Measurements from ENCODE around the gene CHD1L.
"Not testable (repeated sequence)": the region's sequence is repeated elsewhere in the genome, so short reads cannot be mapped to it uniquely, and the experiment has no call there.

Gene CHD1L

DNA sequence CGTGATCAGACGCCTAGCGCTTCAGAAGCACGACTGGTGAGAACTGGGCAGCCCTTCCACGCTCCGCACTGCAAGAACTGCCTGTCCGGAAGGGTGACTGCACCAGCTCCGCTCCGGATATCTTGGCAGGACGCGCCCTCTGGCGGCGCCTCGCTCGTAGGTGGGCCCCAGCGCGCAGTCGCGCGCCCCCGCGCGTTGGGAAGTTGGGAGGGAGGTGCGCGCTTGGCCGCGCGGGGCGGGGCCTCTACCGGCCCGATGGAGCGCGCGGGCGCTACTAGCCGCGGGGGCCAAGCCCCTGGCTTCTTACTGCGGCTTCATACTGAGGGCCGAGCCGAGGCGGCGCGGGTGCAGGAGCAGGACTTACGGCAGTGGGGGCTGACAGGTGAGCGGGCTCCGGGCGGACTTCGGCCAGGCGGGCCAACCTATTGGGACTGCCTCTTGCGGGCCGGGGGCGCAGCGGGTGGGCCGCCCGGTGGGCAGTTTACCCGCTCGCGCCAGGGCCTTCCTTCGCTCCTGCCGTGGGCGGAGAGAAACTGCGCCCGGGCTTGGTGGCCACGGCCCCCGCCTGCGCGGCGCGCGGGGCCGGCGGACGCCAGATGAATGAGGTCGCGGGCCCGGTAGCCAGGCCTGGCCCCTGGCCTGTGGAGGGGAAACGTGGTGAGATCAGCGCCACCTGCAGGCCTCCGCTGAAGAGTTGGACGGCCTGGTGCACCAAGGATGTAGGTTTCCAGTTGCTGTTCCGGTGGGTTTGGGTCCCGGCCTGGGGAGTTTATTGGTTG, at the start of gene CHD1L:
Gene CHD1L, plus strand, starts transcription at position 236 of the 779 bp plus-strand sequence. Its CDS starts 20 bp downstream, at position 256.
- DNase-seq (ENCODE audit: low read depth): peak; percentile 94

DNA sequence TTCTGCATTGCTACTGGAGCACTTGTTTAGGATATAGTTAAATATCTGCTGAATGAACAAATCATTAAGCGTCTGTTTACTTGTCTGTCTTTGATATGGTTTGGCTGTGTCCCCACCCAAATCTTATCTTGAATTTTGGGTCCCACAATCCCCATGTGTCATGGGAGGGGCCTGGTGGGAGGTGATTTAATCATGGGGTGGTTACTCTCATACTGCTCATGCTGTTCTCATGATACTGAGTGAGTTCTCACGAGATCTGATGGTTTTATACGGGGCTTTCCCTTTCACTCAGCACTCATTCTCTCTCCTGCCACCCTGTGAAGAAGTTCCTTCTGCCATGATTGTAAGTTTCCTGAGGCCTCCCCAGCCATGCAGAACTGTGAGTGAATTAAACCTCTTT, 45.2 kb upstream of the CHD1L start:
- not testable (repeated sequence) for DNase-seq (ENCODE audit: low read depth)

DNA sequence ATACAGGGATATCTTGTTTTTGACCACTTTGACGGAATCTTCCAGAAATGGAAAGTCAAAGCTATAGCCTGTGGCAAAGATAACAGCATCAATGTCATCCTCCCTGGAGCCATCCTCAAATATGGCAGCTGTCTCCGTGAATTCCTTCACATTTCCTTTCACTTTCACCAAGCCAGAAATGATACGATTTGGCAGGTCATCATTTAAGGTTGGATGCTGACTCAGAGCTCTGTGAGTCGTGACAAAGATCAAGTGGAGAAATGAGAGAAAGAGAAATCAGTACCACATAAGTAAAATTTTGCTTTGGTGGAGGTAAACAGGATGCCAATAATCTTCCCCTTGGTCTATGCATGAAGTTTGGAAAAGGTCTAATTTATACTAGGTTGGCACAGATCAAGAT, 41.2 kb upstream of the CHD1L start:
- DNase-seq (ENCODE audit: low read depth): no peak

- DNase-seq (ENCODE audit: low read depth): no peak
Observed at GRCh38 chr1:147201786-147202185, 40.7 kb upstream of the CHD1L start.

DNA sequence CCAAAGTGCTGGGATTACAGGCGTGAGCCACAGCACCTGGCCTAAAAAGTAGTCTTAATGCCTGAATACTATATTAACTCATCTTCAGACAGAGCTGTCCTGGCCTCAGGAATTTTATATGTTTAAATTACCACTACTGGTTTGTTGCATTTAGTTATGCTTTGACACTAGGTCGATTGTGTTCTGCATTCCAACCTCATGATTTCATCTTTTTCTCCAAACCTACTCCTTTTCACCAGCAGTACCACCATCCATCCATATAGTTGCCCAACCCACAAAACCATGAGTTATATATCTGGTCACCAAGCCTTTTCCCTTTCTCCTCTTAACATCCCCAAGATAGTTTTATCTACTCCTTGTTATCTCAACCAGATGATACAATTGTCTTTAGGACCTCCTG, 39.9 kb upstream of the CHD1L start:
- DNase-seq (ENCODE audit: low read depth): no peak

DNA sequence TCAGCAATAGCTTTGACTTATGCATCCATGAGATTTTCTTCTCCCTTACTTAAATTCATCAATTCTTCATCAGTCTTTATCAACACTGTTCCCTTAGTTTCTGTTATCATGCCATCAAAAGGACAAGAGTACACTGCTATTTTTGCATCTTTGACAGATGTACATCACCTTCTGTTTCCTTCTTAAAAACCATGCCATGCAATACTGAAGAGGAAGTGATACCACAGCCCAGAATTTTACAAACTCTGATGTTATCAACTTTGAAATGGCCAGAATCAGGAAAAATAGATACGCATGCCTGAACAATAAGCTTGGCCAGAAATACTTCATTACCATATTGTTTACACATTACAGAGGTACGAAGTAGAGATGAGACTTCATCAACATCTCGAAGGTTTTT, 38.4 kb upstream of the CHD1L start:
- DNase-seq (ENCODE audit: low read depth): no peak

GRCh38 chr1:147207192-147207591, 35.3 kb upstream of the CHD1L start:
- no peak for DNase-seq (ENCODE audit: low read depth)

DNA sequence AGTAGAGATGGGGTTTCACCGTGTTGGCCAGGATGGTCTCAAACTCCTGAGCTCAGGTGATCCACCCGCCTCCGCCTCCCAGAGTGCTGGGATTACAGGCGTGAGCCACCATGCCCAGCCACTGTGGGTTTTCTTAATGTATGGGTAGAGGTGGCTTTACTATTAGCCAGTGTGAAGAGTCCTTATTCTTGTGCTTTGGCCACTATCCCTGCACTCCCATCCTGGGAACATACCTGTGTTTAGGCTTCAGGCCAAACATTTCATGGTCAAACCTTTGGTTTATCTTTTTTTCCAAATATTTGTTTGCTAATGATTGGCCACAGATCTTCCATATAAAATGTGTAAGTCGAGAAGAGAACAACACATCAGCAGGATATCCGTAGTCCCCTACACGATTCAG, 33.9 kb upstream of the CHD1L start:
- DNase-seq (ENCODE audit: low read depth): no peak

GRCh38 chr1:147209825-147210821, 32.4 kb upstream of the CHD1L start:
- no peak for DNase-seq (ENCODE audit: low read depth)

DNA sequence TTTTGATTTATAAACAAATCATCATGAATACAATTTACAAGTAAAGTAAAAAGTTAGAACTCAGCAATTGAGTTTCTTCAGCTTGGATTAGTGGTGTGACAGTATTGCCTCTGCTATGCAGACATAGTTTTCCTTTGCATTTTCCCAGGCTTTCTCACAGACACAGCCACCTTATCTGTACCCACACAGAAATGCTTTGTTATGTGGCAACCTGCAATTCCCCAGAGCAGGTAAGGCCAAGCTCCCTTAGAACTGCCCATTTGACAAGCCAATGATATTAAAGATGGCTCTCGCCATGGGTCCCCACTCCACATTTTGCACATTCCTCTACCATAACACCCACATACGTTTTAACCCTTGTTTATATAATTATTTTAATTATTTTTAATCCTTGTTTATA, 31.5 kb upstream of the CHD1L start:
- DNase-seq (ENCODE audit: low read depth): no peak

GRCh38 chr1:147211577-147211976, 30.9 kb upstream of the CHD1L start:
- no peak for DNase-seq (ENCODE audit: low read depth)

DNA sequence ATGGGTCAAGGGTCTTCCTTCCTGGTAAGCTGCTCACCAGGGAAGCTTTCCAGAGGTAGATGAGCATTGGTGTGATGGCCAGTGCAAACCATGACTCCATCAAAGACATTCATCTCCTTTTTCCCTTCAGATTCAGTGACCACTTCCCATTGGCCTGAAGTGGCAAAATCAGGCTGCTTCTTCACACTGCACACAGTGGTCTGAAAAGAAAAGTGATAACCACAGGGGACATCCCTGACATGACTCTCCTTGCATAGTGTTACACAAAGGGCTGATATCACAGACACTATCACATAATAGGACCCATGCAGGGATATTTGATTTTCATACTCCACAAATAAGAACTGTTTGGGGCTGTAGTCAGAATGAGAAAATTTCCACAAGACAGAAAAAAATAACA, 29.2 kb upstream of the CHD1L start:
- no peak for DNase-seq (ENCODE audit: low read depth)

DNA sequence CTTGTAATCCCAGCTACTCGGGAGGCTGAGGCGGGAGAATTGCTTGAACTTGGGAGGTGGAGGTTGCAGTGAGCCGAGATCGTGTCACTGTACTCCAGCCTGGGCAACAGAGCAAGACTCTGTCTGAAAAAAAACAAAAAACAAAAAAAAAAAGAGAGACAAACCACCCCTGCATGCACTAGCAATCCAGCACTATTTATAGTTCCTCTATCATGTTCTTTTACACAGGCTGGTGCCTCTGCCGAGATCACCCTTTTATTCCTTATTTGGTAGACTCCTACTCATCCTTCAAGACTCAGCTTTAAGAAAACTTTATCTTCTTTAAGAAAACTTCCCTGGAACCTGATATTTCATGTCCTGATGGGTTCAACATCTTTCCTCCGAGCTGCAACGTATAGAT, 28.2 kb upstream of the CHD1L start:
- DNase-seq (ENCODE audit: low read depth): no peak

- DNase-seq (ENCODE audit: low read depth): no peak
Observed at GRCh38 chr1:147214842-147215539, 27.5 kb upstream of the CHD1L start.

DNA sequence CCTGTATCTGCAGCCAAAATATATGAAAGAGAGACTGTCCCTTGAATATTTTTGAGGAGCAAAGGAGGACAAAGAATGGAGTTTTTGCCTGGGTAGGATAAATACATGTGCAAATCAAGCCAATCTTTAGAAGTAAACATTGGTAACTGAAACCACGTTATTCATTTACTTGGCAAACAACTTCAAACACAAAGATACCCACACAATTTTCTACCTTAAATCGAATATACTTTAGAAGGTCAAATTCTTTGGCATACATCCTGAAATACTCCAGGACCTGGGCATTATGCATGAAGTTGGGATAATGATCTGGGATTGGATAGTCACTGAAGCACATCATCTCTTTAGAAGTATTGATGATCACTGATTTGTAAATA, 27.0 kb upstream of the CHD1L start:
- DNase-seq (ENCODE audit: low read depth): no peak

GRCh38 chr1:147216124-147216523, 26.4 kb upstream of the CHD1L start:
- DNase-seq (ENCODE audit: low read depth): no peak

- DNase-seq (ENCODE audit: low read depth): no peak
Observed at GRCh38 chr1:147217141-147217540, 25.3 kb upstream of the CHD1L start.

DNA sequence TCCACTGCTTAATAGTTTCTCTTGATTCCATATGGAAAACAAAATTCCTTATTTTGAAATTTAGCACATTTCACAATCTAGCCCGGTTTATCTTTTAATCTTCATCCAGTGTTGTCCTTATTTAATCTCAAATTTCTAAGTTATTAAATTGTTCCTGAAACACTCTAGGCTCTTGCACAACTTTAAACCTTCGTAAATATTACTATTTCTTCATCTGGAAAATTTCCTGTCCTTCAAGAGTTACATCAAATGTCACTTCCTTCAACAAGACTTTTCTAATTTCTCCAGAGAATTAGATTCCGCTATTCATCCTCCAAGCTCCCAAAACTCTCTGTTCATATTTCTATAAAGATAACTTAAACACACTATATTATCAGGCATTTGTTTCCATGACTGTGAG, 23.9 kb upstream of the CHD1L start:
- no peak for DNase-seq (ENCODE audit: low read depth)

DNA sequence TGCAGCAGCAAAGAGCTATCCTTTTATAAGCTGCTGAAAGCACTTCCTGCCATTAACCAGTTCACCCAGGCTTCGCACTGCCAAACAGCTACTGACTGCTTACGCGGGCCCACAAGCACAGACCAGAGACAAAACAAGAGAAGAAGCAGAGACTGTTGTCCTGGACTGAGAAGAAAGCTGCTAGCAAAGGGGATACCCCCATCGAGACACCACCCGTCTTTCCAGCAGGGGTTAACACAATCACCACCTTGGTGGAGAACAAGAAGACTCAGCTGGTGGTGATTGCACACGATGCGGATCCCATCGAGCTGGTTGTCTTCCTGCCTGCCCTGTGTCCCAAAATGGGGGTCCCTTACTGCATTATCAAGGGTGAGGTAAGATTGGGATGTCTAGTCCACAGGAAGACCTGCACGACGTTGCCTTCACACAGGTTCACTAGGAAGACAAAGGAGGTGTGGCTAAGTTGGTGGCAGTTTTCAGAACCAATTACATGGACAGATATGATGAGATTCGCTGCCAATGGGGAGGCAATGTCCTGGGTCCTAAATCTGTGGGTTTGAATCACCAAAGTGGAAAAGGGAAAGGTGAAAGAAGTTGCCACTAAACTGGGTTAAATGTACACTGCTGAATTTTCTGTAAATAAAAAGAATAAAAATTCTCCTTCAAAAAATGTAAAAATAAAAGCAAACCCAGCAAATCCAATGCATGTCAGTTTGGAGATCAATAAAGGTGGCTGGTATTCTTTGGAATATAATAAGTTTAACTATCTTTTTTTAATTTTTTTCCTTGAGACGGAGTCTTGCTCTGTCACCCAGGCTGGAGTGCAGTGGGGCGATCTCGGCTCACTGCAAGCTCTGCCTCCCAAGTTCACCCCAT, 18.5 kb upstream of the CHD1L start:
- DNase-seq (ENCODE audit: low read depth): no peak

- peak; percentile 70 for DNase-seq (ENCODE audit: low read depth)
Observed at GRCh38 chr1:147225193-147225730, 17.2 kb upstream of the CHD1L start, which contains the start of gene FMO5. Gene FMO5, minus strand, starts transcription at chr1:147225339. Its CDS starts 310 bp downstream, at chr1:147225029.

DNA sequence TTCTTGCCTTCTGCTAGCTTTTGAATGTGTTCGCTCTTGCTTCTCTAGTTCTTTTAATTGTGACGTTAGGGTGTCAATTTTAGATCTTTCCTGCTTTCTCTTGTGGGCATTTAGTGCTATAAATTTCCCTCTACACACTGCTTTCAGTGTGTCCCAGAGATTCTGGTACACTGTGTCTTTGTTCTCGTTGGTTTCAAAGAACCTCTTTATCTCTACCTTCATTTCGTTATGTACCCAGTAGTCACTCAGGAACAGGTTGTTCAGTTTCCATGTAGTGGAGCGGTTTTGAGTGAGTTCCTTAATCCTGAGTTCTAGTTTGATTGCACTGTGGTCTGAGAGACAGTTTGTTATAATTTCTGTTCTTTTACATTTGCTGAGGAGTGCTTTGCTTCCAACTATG, 11.5 kb upstream of the CHD1L start:
- not testable (repeated sequence) for DNase-seq (ENCODE audit: low read depth)
